Lower lobe of right lung (tissue), 2 donors: ENCODE results near the gene IL1RN. TPM values are rescaled to one million over a fixed set of nuclear protein-coding genes. Genes with fewer than 3 reads are reported as not detected.

ENCODE experiments used
- ATAC-seq, 2 donors: fragments of 200-7000 bp; cut with Tn5 transposase; one replicate each; pipeline ENCODE4 v1.9.1; 2020 to 2022; ENCODE audit warnings: mild to moderate bottlenecking in 2 of 2, moderate library complexity in 2 of 2
- DNase-seq: peaks from one replicate; pipeline ENCODE4 v3.0.0-alpha.2; 2020
- H3K27ac ChIP-seq: fragments of 200-600 bp; one replicate; pipeline ENCODE4 v1.8.0; 2022
- H3K27me3 ChIP-seq: fragments of 200-600 bp; one replicate; pipeline ENCODE4 v1.8.0; 2022; ENCODE audit warnings: low read depth
- H3K36me3 ChIP-seq: fragments of 200-600 bp; one replicate; pipeline ENCODE4 v1.8.0; 2022; ENCODE audit warnings: mild to moderate bottlenecking
- H3K4me1 ChIP-seq: fragments of 200-600 bp; one replicate; pipeline ENCODE4 v1.8.0; 2022
- H3K4me3 ChIP-seq: fragments of 200-600 bp; one replicate; pipeline ENCODE4 v1.8.0; 2022; ENCODE audit warnings: mild to moderate bottlenecking
- H3K9me3 ChIP-seq: fragments of 200-600 bp; one replicate; pipeline ENCODE4 v1.8.0; 2022
- CTCF ChIP-seq: fragments of 200-600 bp; IDR thresholded peaks from one replicate; pipeline ENCODE4 v1.8.0; 2022; ENCODE audit warnings: antibody characterized with exemption, mild to moderate bottlenecking
- intact Hi-C: fragments of 100-400 bp; cut with DNase I; formaldehyde crosslinking; loops from one replicate; pipeline ENCODE4 v1.11.0; 2022
- total RNA-seq: library from RNA; stranded (reverse); fragmentation: NEBNext Ultra II Directional; extraction: Animal tissue kit (Norgen Biotek cat#: 25700); gene quantifications from one replicate; pipeline ENCODE4 v1.2.1, GENCODE V29; 2021
- donor health status: DM: no; HTN: yes; CAD: no; lungs with severe emphysema.

IL1RN gene
- total RNA-seq, 1 donor from 2014 or later, result 20.1 TPM

DNA sequence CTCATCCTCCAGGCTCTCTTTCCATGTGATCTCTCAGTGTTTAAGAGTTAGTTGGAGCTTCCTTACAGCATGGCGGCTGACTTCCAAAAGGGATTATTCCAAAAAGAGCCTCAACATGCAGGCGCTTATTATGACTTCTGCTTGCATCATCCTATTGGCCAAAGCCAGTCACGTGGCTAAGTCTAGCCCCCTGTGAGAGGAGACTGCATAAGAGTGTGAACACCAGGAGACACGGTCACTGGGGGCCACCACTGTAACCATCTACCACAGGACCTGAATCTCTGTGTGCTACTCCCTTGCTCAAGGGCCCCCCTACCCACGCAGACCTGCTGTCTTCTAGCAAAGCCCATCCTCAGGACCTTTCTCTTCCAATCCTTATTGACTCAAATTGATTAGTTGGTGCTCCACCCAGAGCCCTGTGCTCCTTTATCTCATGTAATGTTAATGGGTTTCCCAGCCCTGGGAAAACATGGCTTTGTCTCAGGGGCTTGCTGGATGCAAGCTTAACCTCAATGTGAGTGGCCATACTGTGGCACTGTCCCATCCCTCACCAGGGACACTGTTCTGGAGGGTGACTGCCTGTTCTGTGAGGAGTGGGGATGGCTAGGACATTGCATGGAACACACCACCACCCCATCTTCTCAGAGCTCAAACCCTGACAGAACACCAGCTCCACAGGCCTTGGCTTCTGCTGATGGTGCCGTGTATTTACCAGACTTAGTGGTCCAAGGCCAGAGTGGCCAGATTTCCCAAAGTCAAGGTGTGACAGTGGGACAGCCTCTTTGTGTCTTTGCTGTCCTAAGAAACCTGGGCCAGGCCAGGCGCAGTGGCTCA, 4.2 kb downstream of the IL1RN start:
- Histone ChIP-seq H3K27ac (no peak overlapping the region), H3K36me3 (no peaks in the 10 kb centered on the region), H3K4me3 (no peak overlapping the region), H3K4me1 (no peaks in the 10 kb centered on the region), H3K9me3 (no peaks in the 10 kb centered on the region), H3K27me3 (no peaks in the 10 kb centered on the region)
- no peak for ATAC-seq
- intact Hi-C loops, result no loop called here
- TF ChIP-seq CTCF, result no peak
- no peak for DNase-seq

DNA sequence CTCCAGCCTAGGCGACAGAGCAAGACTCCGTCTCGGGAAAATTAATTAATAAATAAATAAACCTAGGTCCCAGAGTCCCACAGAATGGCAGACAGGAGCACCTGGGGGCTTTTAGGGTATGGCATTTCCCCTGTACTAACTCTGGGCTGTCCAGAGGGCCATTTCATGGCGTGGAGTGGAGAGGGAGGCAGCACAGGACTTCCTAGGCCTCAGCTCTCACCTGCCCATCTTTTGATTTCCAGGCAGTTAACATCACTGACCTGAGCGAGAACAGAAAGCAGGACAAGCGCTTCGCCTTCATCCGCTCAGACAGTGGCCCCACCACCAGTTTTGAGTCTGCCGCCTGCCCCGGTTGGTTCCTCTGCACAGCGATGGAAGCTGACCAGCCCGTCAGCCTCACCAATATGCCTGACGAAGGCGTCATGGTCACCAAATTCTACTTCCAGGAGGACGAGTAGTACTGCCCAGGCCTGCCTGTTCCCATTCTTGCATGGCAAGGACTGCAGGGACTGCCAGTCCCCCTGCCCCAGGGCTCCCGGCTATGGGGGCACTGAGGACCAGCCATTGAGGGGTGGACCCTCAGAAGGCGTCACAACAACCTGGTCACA, 5.1 kb downstream of the IL1RN start:
- no peak for DNase-seq
- Histone ChIP-seq H3K27ac (no peak overlapping the region), H3K4me3 (no peak overlapping the region), H3K9me3 (no peaks in the 10 kb centered on the region), H3K27me3 (no peaks in the 10 kb centered on the region), H3K4me1 (no peaks in the 10 kb centered on the region), H3K36me3 (no peaks in the 10 kb centered on the region)
- ATAC-seq, result no peak
- no peak for TF ChIP-seq CTCF
- intact Hi-C loops, result no loop called here

DNA sequence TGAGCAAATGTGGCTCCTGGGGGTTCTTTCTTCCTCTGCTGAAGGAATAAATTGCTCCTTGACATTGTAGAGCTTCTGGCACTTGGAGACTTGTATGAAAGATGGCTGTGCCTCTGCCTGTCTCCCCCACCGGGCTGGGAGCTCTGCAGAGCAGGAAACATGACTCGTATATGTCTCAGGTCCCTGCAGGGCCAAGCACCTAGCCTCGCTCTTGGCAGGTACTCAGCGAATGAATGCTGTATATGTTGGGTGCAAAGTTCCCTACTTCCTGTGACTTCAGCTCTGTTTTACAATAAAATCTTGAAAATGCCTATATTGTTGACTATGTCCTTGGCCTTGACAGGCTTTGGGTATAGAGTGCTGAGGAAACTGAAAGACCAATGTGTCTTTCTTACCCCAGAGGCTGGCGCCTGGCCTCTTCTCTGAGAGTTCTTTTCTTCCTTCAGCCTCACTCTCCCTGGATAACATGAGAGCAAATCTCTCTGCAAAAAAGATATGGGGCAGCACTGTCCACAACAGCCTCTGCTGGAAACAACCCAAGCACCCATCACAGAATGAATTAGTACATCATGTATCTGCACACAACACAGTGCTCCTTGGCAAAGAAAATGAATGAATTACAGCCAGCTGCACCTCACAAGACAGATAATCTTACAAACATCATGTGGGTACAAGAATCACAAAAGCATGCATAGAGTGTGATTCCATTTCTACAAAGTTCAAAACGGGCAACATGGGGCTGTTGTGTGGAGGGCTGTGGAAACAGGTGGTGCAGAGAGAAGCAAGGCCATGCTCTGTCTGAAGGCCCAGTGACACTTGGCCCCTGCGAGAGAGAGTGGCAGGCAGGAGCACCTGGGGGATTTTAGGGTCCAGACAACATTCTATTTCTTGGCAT, 6.6 kb downstream of the IL1RN start:
- no peaks in the 10 kb centered on the region for H3K27me3 ChIP-seq
- no peak for ATAC-seq
- H3K36me3 ChIP-seq, result no peaks in the 10 kb centered on the region
- DNase-seq, result no peak
- intact Hi-C loops, result no loop called here
- no peak overlapping the region for H3K4me3 ChIP-seq
- H3K4me1 ChIP-seq, result no peaks in the 10 kb centered on the region
- TF ChIP-seq CTCF, result no peak
- no peak overlapping the region for H3K27ac ChIP-seq
- H3K9me3 ChIP-seq, result no peaks in the 10 kb centered on the region

GRCh38 chr2:113134717-113135116, 7.3 kb downstream of the IL1RN start:
- H3K27me3 ChIP-seq, result no peaks in the 10 kb centered on the region
- H3K9me3 ChIP-seq, result no peaks in the 10 kb centered on the region
- intact Hi-C loops, result no loop called here
- H3K4me1 ChIP-seq, result no peaks in the 10 kb centered on the region
- no peaks in the 10 kb centered on the region for H3K36me3 ChIP-seq
- DNase-seq (no peak), ATAC-seq (no peak)
- TF ChIP-seq CTCF, result no peak
- no peak overlapping the region for H3K4me3 ChIP-seq
- H3K27ac ChIP-seq, result no peak overlapping the region

DNA sequence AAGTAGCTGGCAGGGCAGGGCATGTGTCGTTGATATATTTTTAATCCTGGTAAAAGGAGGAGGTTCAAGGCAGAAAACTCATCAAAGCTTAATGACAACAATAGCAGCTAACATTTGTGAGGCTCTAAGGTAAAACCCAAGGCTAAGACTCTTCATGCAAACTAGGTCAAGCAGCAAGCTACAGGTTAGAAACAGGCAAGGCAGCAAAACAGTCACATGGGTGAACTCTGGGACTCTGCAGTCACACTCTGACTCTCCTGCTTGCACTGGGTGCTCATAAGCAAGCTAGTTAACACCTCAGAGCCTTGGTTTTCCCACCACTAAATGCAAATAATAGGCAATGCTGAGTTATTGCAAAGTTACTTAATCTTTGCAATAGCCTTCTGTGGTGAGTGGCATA, 7.9 kb downstream of the IL1RN start:
- intact Hi-C loops, result no loop called here

More for the DNA sequence above, 7.9 kb downstream of the IL1RN start:
- TF ChIP-seq CTCF, result no peak
- Histone ChIP-seq H3K27ac (no peak overlapping the region), H3K9me3 (no peaks in the 10 kb centered on the region), H3K4me3 (no peak overlapping the region), H3K36me3 (no peaks in the 10 kb centered on the region), H3K4me1 (no peaks in the 10 kb centered on the region), H3K27me3 (no peaks in the 10 kb centered on the region)
- DNase-seq (no peak), ATAC-seq (no peak)
